Erythroblast (primary cell): ENCODE data around the gene CLSTN1.

Experiments used
- GATA1 ChIP-seq: IDR thresholded peaks from 2 replicates; pipeline ENCODE4 v1.6.1; 2011; ENCODE audit warnings: low read depth, mild to moderate bottlenecking, control low read depth, low read length, moderate library complexity
- POLR2A ChIP-seq: IDR thresholded peaks from 2 replicates; pipeline ENCODE4 v1.6.1; 2011; ENCODE audit warnings: mild to moderate bottlenecking, low read length

DNA sequence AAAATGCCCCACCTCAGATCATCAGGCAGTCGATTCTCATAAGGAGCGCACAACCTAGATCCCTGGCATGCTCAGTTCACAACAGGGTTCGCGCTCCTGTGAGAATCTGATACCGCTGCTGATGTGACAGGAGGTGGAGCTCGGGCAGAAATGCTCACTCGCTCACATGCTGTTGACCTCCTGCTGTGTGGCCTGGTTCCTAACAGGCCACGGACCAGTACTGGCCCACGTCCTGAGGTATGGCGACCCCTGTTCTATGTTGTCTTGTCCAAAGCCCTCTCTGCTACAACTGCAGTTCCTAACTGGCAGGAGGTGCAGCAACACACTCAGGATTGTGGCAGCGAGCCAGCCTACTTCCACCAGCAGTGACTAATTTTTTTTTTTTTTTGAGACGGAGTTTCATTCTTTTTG, 70.6 kb downstream of the CLSTN1 start:
- TF ChIP-seq POLR2A (no peak), GATA1 (no peak)
